Fibroblast of villous mesenchyme (primary cell): ENCODE data around the gene MAN2B1. TPM values are rescaled to one million over a fixed set of nuclear protein-coding genes. Genes with fewer than 3 reads are reported as not detected.
A peak's percentile ranks its signal among the peaks of the same experiment; 100 is the strongest.
"Not testable (repeated sequence)": the region's sequence is repeated elsewhere in the genome, so short reads cannot be mapped to it uniquely, and the experiment has no call there.

ENCODE experiments used
- DNase-seq: peaks from one replicate; pipeline ENCODE4 v3.0.0-alpha.2; 2010; ENCODE audit warnings: low read depth
- H3K4me3 ChIP-seq: 2 replicates; pipeline ENCODE4 v1.5.1; 2011; ENCODE audit warnings: low read depth, mild to moderate bottlenecking, low read length
- CTCF ChIP-seq: IDR thresholded peaks from 2 replicates; pipeline ENCODE4 v1.5.1; 2012; ENCODE audit warnings: low read depth, mild to moderate bottlenecking, low read length; ENCODE audit not compliant: insufficient read depth
- total RNA-seq: library from RNA; depleted of rRNA; stranded (reverse); fragments of >200 nt; gene quantifications from 2 replicates; pipeline ENCODE4 v1.2.3, GENCODE V29; 2012

The MAN2B1 gene
- total RNA-seq, 1 donor = 22.9 TPM

GRCh38 chr19:12649941-12650340, 16.6 kb downstream of the MAN2B1 start:
- no peak for TF ChIP-seq CTCF
- no peak overlapping the region for H3K4me3 ChIP-seq
- DNase-seq = no peak

GRCh38 chr19:12648088-12648487, 18.5 kb downstream of the MAN2B1 start:
- TF ChIP-seq CTCF = peak; percentile 31
- DNase-seq = no peak
- peak overlapping the region; percentile 30 for H3K4me3 ChIP-seq

GRCh38 chr19:12647490-12648071, 19.0 kb downstream of the MAN2B1 start:
- H3K4me3 ChIP-seq = peak overlapping the region; percentile 30
- TF ChIP-seq CTCF = no peak
- DNase-seq = peak; percentile 16

GRCh38 chr19:12647047-12647446, 19.5 kb downstream of the MAN2B1 start:
- H3K4me3 ChIP-seq = no peak overlapping the region
- no peak for DNase-seq
- TF ChIP-seq CTCF = no peak

- no peak for DNase-seq
- TF ChIP-seq CTCF = no peak
- H3K4me3 ChIP-seq = no peak overlapping the region
Measured at GRCh38 chr19:12646551-12646950, 20.0 kb downstream of the MAN2B1 start.

- not testable (repeated sequence) for DNase-seq, H3K4me3 ChIP-seq
Measured at GRCh38 chr19:12643716-12644115, 22.8 kb downstream of the MAN2B1 start.

GRCh38 chr19:12642506-12642905, 24.0 kb downstream of the MAN2B1 start:
- DNase-seq = no peak
- TF ChIP-seq CTCF = no peak
- H3K4me3 ChIP-seq = no peak overlapping the region
